Activated T-cell treated with anti-CD3 and anti-CD28 coated beads, Interleukin-2, amount 50 U/mL, for 24 hours (primary cell): ENCODE measurements around the gene OCIAD2.
"Not testable (repeated sequence)": the region's sequence is repeated elsewhere in the genome, so short reads cannot be mapped to it uniquely, and the experiment has no call there.

Experiments used
- DNase-seq: peaks from one replicate; pipeline ENCODE4 v3.0.0-alpha.2; 2020
- H3K27ac Mint-ChIP-seq: 2 replicates; pipeline ENCODE4 v1.8.0; 2020; ENCODE audit warnings: mild to moderate bottlenecking, mixed read lengths
- H3K27me3 Mint-ChIP-seq: 2 replicates; pipeline ENCODE4 v1.8.0; 2020; ENCODE audit warnings: mixed read lengths
- H3K36me3 Mint-ChIP-seq: 2 replicates; pipeline ENCODE4 v1.8.0; 2020; ENCODE audit warnings: low read depth, mixed read lengths
- H3K4me1 Mint-ChIP-seq: 2 replicates; pipeline ENCODE4 v1.8.0; 2020; ENCODE audit warnings: low read depth, mixed read lengths
- H3K4me3 Mint-ChIP-seq: 2 replicates; pipeline ENCODE4 v1.8.0; 2020; ENCODE audit warnings: mild to moderate bottlenecking, moderate library complexity, mixed read lengths
- H3K9me3 Mint-ChIP-seq: 2 replicates; pipeline ENCODE4 v1.8.0; 2020; ENCODE audit warnings: mixed read lengths

OCIAD2 gene

GRCh38 chr4:48899432-48899749 is 7.2 kb downstream of the OCIAD2 start:
- Mint-ChIP-seq H3K4me1 (peaks cover 48% of the 10 kb centered on the region), H3K27me3 (no peaks in the 10 kb centered on the region), H3K36me3 (peaks cover 90% of the 10 kb centered on the region), H3K4me3 (peak overlapping the region; percentile 16), H3K27ac (peak overlapping the region; percentile 90), H3K9me3 (no peaks in the 10 kb centered on the region)
- no peak for DNase-seq

DNA sequence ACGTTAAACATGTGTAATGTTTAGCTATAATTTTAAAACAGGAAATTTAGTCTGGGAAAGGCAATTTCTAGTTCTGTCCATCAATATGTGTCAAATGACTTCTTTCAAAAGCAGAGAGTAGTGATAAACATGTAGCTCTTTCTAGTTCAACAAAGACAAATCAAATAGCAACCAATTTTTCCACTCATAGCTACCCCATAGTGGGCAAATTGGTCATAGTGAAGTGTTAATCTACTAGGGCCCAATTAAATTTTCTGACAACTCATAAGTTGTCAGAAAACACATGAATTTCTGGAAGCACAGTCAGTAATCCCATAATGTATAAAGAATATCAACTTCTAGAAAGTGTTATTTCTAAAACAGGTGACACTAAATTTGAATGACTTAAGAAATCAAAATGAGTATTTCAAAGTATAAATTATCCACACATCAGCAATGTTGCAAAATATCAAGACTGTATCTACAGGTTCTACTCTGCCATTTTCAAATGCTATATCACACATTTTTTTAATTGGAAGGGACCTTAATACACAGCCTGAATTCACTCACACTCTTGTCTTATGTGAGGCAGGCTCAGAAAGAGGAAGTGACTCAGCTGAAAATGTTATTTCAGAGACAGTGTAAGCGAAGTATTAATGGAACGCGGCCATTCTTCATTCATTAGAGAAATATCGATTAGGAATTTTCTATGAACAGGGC is 7.7 kb downstream of the OCIAD2 start:
- Mint-ChIP-seq H3K27me3 (no peaks in the 10 kb centered on the region), H3K4me1 (peaks cover 47% of the 10 kb centered on the region), H3K4me3 (peak overlapping the region; percentile 16), H3K9me3 (no peaks in the 10 kb centered on the region), H3K27ac (peak overlapping the region; percentile 90), H3K36me3 (peaks cover 90% of the 10 kb centered on the region)
- no peak for DNase-seq

GRCh38 chr4:48896845-48897244 is 9.7 kb downstream of the OCIAD2 start:
- Mint-ChIP-seq H3K9me3 (no peaks in the 10 kb centered on the region), H3K27ac (peak overlapping the region; percentile 0), H3K4me1 (peaks cover 37% of the 10 kb centered on the region), H3K27me3 (no peaks in the 10 kb centered on the region), H3K36me3 (peaks cover 92% of the 10 kb centered on the region), H3K4me3 (no peak overlapping the region)
- no peak for DNase-seq

GRCh38 chr4:48891028-48891619 is 15.4 kb downstream of the OCIAD2 start:
- H3K36me3 Mint-ChIP-seq = peaks cover 81% of the 10 kb centered on the region
- DNase-seq = no peak
- H3K4me3 Mint-ChIP-seq = no peak overlapping the region
- peaks cover 6% of the 10 kb centered on the region for H3K9me3 Mint-ChIP-seq
- H3K4me1 Mint-ChIP-seq = peaks cover 6% of the 10 kb centered on the region
- H3K27ac Mint-ChIP-seq = no peak overlapping the region
- H3K27me3 Mint-ChIP-seq = no peaks in the 10 kb centered on the region

GRCh38 chr4:48889750-48890149 is 16.8 kb downstream of the OCIAD2 start:
- H3K36me3 Mint-ChIP-seq = peaks cover 73% of the 10 kb centered on the region
- not testable (repeated sequence) for H3K4me3 Mint-ChIP-seq, H3K27ac Mint-ChIP-seq, H3K27me3 Mint-ChIP-seq, H3K9me3 Mint-ChIP-seq, DNase-seq, H3K4me1 Mint-ChIP-seq

DNA sequence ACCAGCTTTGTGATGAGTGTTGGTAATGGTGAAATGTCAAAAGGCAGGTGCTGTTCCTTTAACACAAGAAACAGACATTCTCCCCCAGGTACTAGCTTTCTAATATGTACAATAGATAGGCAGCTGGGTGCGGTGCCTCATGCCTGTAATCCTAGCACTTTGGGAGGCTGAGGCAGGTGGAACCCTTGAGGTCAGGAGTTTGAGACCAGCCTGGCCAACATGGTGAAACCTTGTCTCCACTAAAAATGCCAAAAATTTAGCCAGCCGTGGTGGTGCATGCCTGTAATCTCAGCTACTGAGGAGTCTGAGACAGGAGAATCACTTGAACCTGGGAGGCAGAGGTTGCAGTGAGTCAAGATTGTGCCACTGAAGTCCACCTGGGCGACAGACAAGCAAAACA is 24.9 kb downstream of the OCIAD2 start:
- not testable (repeated sequence) for H3K4me1 Mint-ChIP-seq, H3K9me3 Mint-ChIP-seq, H3K4me3 Mint-ChIP-seq, H3K27ac Mint-ChIP-seq, DNase-seq, H3K27me3 Mint-ChIP-seq
- H3K36me3 Mint-ChIP-seq = peaks cover 13% of the 10 kb centered on the region

- H3K9me3 Mint-ChIP-seq = no peaks in the 10 kb centered on the region
- H3K27ac Mint-ChIP-seq = no peak overlapping the region
- no peaks in the 10 kb centered on the region for H3K4me1 Mint-ChIP-seq
- H3K36me3 Mint-ChIP-seq = peaks cover 6% of the 10 kb centered on the region
- no peak overlapping the region for H3K4me3 Mint-ChIP-seq
- no peak for DNase-seq
- no peaks in the 10 kb centered on the region for H3K27me3 Mint-ChIP-seq
These were observed 26.8 kb downstream of the OCIAD2 start for GRCh38 chr4:48879561-48880442.

GRCh38 chr4:48877827-48878535 is 28.6 kb downstream of the OCIAD2 start:
- DNase-seq = no peak
- Mint-ChIP-seq H3K9me3 (no peaks in the 10 kb centered on the region), H3K36me3 (peaks cover 2% of the 10 kb centered on the region), H3K27me3 (no peaks in the 10 kb centered on the region), H3K4me3 (no peak overlapping the region), H3K27ac (no peak overlapping the region), H3K4me1 (no peaks in the 10 kb centered on the region)

- H3K4me3 Mint-ChIP-seq, H3K9me3 Mint-ChIP-seq, DNase-seq, H3K27ac Mint-ChIP-seq, H3K4me1 Mint-ChIP-seq, H3K27me3 Mint-ChIP-seq: not testable (repeated sequence)
- peaks cover 26% of the 10 kb centered on the region for H3K36me3 Mint-ChIP-seq
These were observed 41.9 kb downstream of the OCIAD2 start for GRCh38 chr4:48864696-48865095.

DNA sequence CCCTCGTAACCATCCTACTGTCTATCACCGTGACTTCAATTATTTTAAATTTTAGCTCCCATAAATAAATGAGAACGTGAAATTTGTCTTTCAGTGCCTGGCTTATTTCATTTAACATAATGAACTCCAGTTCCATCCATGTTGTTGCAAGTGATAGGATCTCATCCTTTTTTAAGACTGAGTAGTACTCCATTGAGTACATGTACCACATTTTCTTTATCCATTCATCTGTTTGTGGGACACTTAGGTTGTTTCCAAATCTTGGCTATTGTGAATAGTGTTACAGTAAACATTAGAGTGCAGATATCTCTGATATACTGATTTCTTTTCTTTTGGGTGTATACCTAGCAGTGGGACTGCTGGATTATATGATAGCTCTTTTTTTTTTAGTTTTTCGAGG is 42.8 kb downstream of the OCIAD2 start:
- H3K4me3 Mint-ChIP-seq = no peak overlapping the region
- peaks cover 6% of the 10 kb centered on the region for H3K9me3 Mint-ChIP-seq
- no peaks in the 10 kb centered on the region for H3K27me3 Mint-ChIP-seq
- no peak overlapping the region for H3K27ac Mint-ChIP-seq
- H3K4me1 Mint-ChIP-seq = no peaks in the 10 kb centered on the region
- no peak for DNase-seq
- peaks cover 30% of the 10 kb centered on the region for H3K36me3 Mint-ChIP-seq

DNA sequence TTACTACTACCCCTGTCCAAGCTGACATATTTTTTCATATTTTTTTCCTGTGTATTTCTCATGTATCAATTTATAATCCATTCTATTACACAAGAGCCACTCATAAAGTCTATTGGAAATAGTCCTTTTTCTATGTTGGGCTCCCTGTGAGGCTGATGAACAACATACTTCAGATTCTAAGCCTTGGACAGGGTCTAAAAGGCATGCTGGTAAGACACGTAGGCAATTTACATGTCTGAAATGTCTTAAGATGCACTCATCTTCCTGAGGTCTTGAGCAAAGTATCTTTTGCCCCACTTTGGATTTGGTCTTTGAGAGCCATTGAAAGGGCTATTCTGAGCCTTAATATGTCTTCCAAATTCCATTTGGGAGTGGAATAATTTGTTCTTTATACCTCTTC is 43.9 kb downstream of the OCIAD2 start:
- no peak overlapping the region for H3K27ac Mint-ChIP-seq
- H3K9me3 Mint-ChIP-seq = peaks cover 6% of the 10 kb centered on the region
- H3K27me3 Mint-ChIP-seq = no peaks in the 10 kb centered on the region
- H3K4me1 Mint-ChIP-seq = peaks cover 5% of the 10 kb centered on the region
- no peak overlapping the region for H3K4me3 Mint-ChIP-seq
- peaks cover 40% of the 10 kb centered on the region for H3K36me3 Mint-ChIP-seq
- DNase-seq = no peak

DNA sequence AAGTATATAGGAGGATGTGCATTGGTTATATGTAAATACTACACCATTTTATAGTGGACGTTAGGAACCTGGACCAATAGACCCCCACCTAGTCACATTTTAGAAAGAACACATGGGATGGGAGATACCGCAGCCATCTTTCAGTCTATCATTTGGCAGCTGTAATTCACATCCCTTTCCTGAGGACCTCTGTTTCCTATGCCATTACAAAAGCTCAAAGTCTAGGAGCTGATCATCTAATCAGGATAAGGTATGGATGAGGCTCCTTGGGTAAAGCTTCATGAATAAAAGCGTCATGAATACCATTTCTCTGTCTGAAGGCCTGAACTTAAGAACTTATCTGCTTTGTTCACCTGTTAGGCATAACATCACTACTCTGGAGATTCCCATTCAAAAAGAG is 44.5 kb downstream of the OCIAD2 start:
- DNase-seq = no peak
- peaks cover 45% of the 10 kb centered on the region for H3K36me3 Mint-ChIP-seq
- no peak overlapping the region for H3K27ac Mint-ChIP-seq
- no peak overlapping the region for H3K4me3 Mint-ChIP-seq
- no peaks in the 10 kb centered on the region for H3K27me3 Mint-ChIP-seq
- H3K9me3 Mint-ChIP-seq = peaks cover 6% of the 10 kb centered on the region
- peaks cover 5% of the 10 kb centered on the region for H3K4me1 Mint-ChIP-seq

- Mint-ChIP-seq H3K4me3 (no peak overlapping the region), H3K27me3 (no peaks in the 10 kb centered on the region), H3K9me3 (no peaks in the 10 kb centered on the region), H3K36me3 (peaks cover 73% of the 10 kb centered on the region), H3K4me1 (peaks cover 16% of the 10 kb centered on the region), H3K27ac (peak overlapping the region; percentile 55)
- DNase-seq = no peak
These were observed 48.4 kb downstream of the OCIAD2 start for GRCh38 chr4:48858130-48858529.

DNA sequence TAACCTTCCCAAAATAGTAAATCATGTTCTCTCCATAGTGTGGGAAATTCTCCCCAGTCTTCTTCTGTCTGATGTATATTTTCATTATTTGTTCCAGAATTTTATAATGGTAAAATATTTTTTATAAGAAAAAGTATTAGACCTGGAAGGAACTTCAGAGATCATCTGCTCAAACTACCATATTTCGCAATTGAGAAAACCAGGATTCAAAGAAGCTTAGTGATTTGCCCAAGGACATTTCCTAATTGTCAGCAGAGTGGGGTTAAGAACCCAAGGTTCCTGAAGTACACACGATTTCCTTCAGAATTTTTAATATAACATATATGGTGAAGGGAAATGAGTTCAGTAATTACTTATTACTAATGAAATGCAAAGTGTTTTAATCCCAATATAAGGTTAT is 51.6 kb downstream of the OCIAD2 start:
- no peak overlapping the region for H3K27ac Mint-ChIP-seq
- H3K36me3 Mint-ChIP-seq = peaks cover 81% of the 10 kb centered on the region
- H3K27me3 Mint-ChIP-seq = no peaks in the 10 kb centered on the region
- no peak overlapping the region for H3K4me3 Mint-ChIP-seq
- no peaks in the 10 kb centered on the region for H3K9me3 Mint-ChIP-seq
- peaks cover 33% of the 10 kb centered on the region for H3K4me1 Mint-ChIP-seq
- no peak for DNase-seq

DNA sequence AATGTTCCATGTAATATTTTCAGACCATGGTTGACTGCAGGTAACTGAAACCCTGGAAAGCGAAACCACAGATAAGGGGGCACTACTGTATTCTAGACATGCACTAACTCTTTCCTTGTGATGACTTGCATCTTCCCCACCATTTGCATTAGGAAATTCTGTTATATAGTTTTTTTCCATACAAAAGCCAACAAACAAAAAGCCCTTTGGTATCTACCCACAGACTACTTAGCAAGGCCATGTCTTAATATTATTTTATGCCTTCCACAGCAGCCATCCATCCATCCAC is 52.2 kb downstream of the OCIAD2 start:
- peaks cover 35% of the 10 kb centered on the region for H3K4me1 Mint-ChIP-seq
- DNase-seq = no peak

More for the DNA sequence above, 52.2 kb downstream of the OCIAD2 start:
- Mint-ChIP-seq H3K27ac (peak overlapping the region; percentile 64), H3K27me3 (no peaks in the 10 kb centered on the region), H3K4me3 (no peak overlapping the region), H3K9me3 (no peaks in the 10 kb centered on the region), H3K36me3 (peaks cover 79% of the 10 kb centered on the region)
